HepG2 (cell line): ENCODE data around the gene FCN3. TPM values are rescaled to one million over a fixed set of nuclear protein-coding genes. Genes with fewer than 3 reads are reported as not detected.
A peak's percentile ranks its signal among the peaks of the same experiment; 100 is the strongest.

Experiments
- ATAC-seq: fragments of 200-7000 bp; cut with Tn5 transposase; 3 replicates; pipeline ENCODE4 v1.9.1; 2020; ENCODE audit warnings: mild to moderate bottlenecking, moderate library complexity
- BruUV-seq: library from RNA; stranded (reverse); fragments of 400-500 nt; replicated peaks from 2 replicates; lab custom pipeline; 2021; lab: Mats Ljungman, UMichigan
- CTCF ChIA-PET: fragments of 300-600 bp; formaldehyde crosslinking; extraction: SDS; loops from one replicate; lab custom pipeline; 2021; ENCODE audit warnings: low total read pairs, inconsistent platforms, low intra/inter-chr PET ratio; lab: Yijun Ruan, JAX
- POLR2A ChIA-PET: fragments of 350-600 bp; sonication (Branson Sonifier 250); formaldehyde crosslinking; loops from one replicate; lab custom pipeline; 2020; ENCODE audit warnings: antibody characterized with exemption, inconsistent platforms; lab: Yijun Ruan, JAX
- DNase-seq: peaks from one replicate; pipeline ENCODE4 v3.0.0-alpha.2; 2015; ENCODE audit warnings: low spot score
- FAIRE-seq: peaks from 3 replicates; lab custom pipeline; 2011; peaks lifted over from hg19 to GRCh38; lab: Jason Lieb, UNC
- H2AFZ ChIP-seq: one replicate; pipeline ENCODE4 v1.6.1; 2011; ENCODE audit warnings: low read length, inconsistent platforms
- H3K27ac ChIP-seq: fragments of 300-600 bp; 3 replicates; pipeline ENCODE4 v1.8.0; 2011; ENCODE audit warnings: mixed run types, mild to moderate bottlenecking, mixed read lengths, low read length, inconsistent platforms; ENCODE audit not compliant: insufficient read depth; ENCODE audit errors: extremely low read length
- H3K27me3 ChIP-seq, 2 experiments: fragments of 200-600 bp in 1 of 2; 2 replicates in 1 of 2; 3 replicates in 1 of 2; pipeline versions ENCODE4 v1.6.0 to v1.8.0; 2011; ENCODE audit warnings: low read length in 2 of 2, mild to moderate bottlenecking in 2 of 2, moderate library complexity in 2 of 2, inconsistent platforms in 1 of 2; ENCODE audit not compliant: insufficient read depth in 2 of 2, control insufficient read depth in 1 of 2
- H3K36me3 ChIP-seq, 2 experiments: fragments of 200-600 bp in 1 of 2; replicated peaks in 1 of 2; 2 replicates in 1 of 2; 3 replicates in 1 of 2; pipeline versions ENCODE4 v1.5.1 to v1.8.0; 2011; ENCODE audit warnings: low read length in 2 of 2, inconsistent platforms in 1 of 2; ENCODE audit not compliant: insufficient read depth in 2 of 2, control insufficient read depth in 1 of 2
- H3K4me1 ChIP-seq: 2 replicates; pipeline ENCODE4 v1.5.1; 2012; ENCODE audit warnings: low read length, inconsistent platforms; ENCODE audit not compliant: insufficient read depth
- H3K4me2 ChIP-seq: 2 replicates; pipeline ENCODE4 v1.6.0; 2011; ENCODE audit warnings: low read depth, low read length, inconsistent platforms
- H3K4me3 ChIP-seq, 3 experiments: fragments of 200-600 bp in 1 of 3; sonication (generic), shearing (Covaris generic) in 1 of 3; replicated peaks in 1 of 3; 2 replicates each; pipeline ENCODE4 v1.5.1; 2011 to 2016; ENCODE audit warnings: low read length in 3 of 3, inconsistent platforms in 2 of 3, low read depth in 2 of 3, mild to moderate bottlenecking in 2 of 3, control low read depth in 1 of 3, mixed read lengths in 1 of 3; ENCODE audit not compliant: insufficient read depth in 1 of 3
- H3K79me2 ChIP-seq: one replicate; pipeline ENCODE4 v1.6.1; 2011; ENCODE audit warnings: low read length, inconsistent platforms; ENCODE audit not compliant: insufficient read depth
- H3K9ac ChIP-seq: 2 replicates; pipeline ENCODE4 v1.6.0; 2011; ENCODE audit warnings: mild to moderate bottlenecking, low read depth, low read length, inconsistent platforms; ENCODE audit not compliant: insufficient read depth
- H3K9me3 ChIP-seq: 2 replicates; pipeline ENCODE4 v1.5.1; 2012; ENCODE audit warnings: mild to moderate bottlenecking, low read length
- H4K20me1 ChIP-seq: 2 replicates; pipeline ENCODE4 v1.6.0; 2011; ENCODE audit warnings: inconsistent platforms, mild to moderate bottlenecking, low read length, moderate library complexity; ENCODE audit not compliant: insufficient read depth
- AKAP8 ChIP-seq: sonication (generic); formaldehyde crosslinking; IDR thresholded peaks from 2 replicates; pipeline ENCODE4 v1.5.1; 2020; ENCODE audit warnings: mild to moderate bottlenecking, missing genetic modification reagents
- BHLHE40 ChIP-seq: IDR thresholded peaks from 2 replicates; pipeline ENCODE4 v1.6.1; 2011; ENCODE audit warnings: low read length, improper control_type of control experiment
- ELF1 ChIP-seq: sonication (generic); formaldehyde crosslinking; IDR thresholded peaks from 2 replicates; pipeline ENCODE4 v1.4.0; 2020; ENCODE audit warnings: missing genetic modification reagents
- HDAC1 ChIP-seq: sonication (generic); formaldehyde crosslinking; IDR thresholded peaks from 2 replicates; pipeline ENCODE4 v1.5.1; 2020; ENCODE audit warnings: mild to moderate bottlenecking, missing genetic modification reagents
- KDM5A ChIP-seq: fragments of 200-600 bp; sonication (generic); IDR thresholded peaks from 2 replicates; pipeline ENCODE4 v1.7.0; 2018; ENCODE audit warnings: antibody characterized with exemption, mild to moderate bottlenecking, low read length, borderline replicate concordance
- MXD1 ChIP-seq: sonication (generic); formaldehyde crosslinking; IDR thresholded peaks from 2 replicates; pipeline ENCODE4 v1.4.0; 2020; ENCODE audit warnings: mild to moderate bottlenecking, missing genetic modification reagents
- NFKB2 ChIP-seq: sonication (generic); formaldehyde crosslinking; IDR thresholded peaks from 2 replicates; pipeline ENCODE4 v1.4.0; 2020; ENCODE audit warnings: missing genetic modification reagents, borderline replicate concordance
- NONO ChIP-seq, 2 experiments: fragments of 450-650 bp in 1 of 2; sonication (generic) in 1 of 2; formaldehyde crosslinking in 1 of 2; IDR thresholded peaks in 1 of 2; conservative IDR thresholded peaks in 1 of 2; 2 replicates each; pipeline versions ENCODE4 v1.6.1 to v1.8.0; 2017 to 2022; ENCODE audit warnings: mild to moderate bottlenecking in 1 of 2, missing genetic modification reagents in 1 of 2, moderate library complexity in 1 of 2
- PHF8 ChIP-seq: sonication (generic); formaldehyde crosslinking; IDR thresholded peaks from 2 replicates; pipeline ENCODE4 v1.5.0; 2020; ENCODE audit warnings: missing genetic modification reagents
- SOX13 ChIP-seq, 3 experiments: fragments of 450-650 bp in 1 of 3; sonication (generic) in 1 of 3; formaldehyde crosslinking in 1 of 3; IDR thresholded peaks in 2 of 3; conservative IDR thresholded peaks in 1 of 3; 2 replicates each; pipeline versions ENCODE4 v1.5.0 to v1.6.1; 2016 to 2020; ENCODE audit warnings: antibody characterized with exemption in 1 of 3, mild to moderate bottlenecking in 1 of 3, missing compliant biosample characterization in 1 of 3, missing genetic modification reagents in 1 of 3, moderate library complexity in 1 of 3
- STAG1 ChIP-seq: sonication (generic); formaldehyde crosslinking; IDR thresholded peaks from 2 replicates; pipeline ENCODE4 v1.4.0; 2020; ENCODE audit warnings: missing genetic modification reagents
- TIGD3 ChIP-seq: sonication (generic); formaldehyde crosslinking; IDR thresholded peaks from 2 replicates; pipeline ENCODE4 v1.5.1; 2020; ENCODE audit warnings: mild to moderate bottlenecking, missing genetic modification reagents, borderline replicate concordance
- ZFX ChIP-seq: sonication (generic); formaldehyde crosslinking; IDR thresholded peaks from 2 replicates; pipeline ENCODE4 v1.4.0; 2020; ENCODE audit warnings: mild to moderate bottlenecking, low read depth, missing genetic modification reagents, moderate library complexity
- ZKSCAN8 ChIP-seq: IDR thresholded peaks from 2 replicates; pipeline ENCODE4 v1.6.1; 2016; ENCODE audit warnings: borderline replicate concordance, missing genetic modification reagents, missing compliant biosample characterization
- ZNF207 ChIP-seq: fragments of 450-650 bp; IDR thresholded peaks from 2 replicates; pipeline ENCODE4 v1.6.1; 2016; ENCODE audit warnings: antibody characterized with exemption, borderline replicate concordance
- WGBS: methylation state at CpG from one replicate; pipeline ENCODE4 v1.1.6; 2017; ENCODE audit warnings: low lambda C conversion rate; 5-methylcytosine and 5-hydroxymethylcytosine counted together
- in situ Hi-C: cut with HindIII; loops from 2 replicates; pipeline ENCODE4 v1.10.0; 2017; ENCODE audit warnings: low pct_unique_long_range_greater_than_20kb; ENCODE audit not compliant: extremely low pct_ligation_motif_present
- intact Hi-C: fragments of 100-400 bp; cut with micrococcal nuclease; formaldehyde crosslinking; loops from one replicate; pipeline ENCODE4 v1.10.0; 2022; ENCODE audit not compliant: unreplicated experiment
- polyA plus RNA-seq, 8 experiments: library from polyadenylated mRNA; depleted of rRNA in 3 of 8; stranded (reverse) in 7 of 8; unstranded in 1 of 8; fragments of >200 nt; fragmentation: Illumina TruSeq in 4 of 8; extraction: Trizol in 4 of 8; gene quantifications; 2 replicates each; pipeline versions ENCODE4 v1.2.1 to v1.2.3, GENCODE V29; 2011 to 2016; ENCODE audit warnings: low read depth in 4 of 8, missing spikeins in 1 of 8, mixed read lengths in 1 of 8; ENCODE audit not compliant: insufficient read depth in 1 of 8
- total RNA-seq, 5 experiments: library from RNA; depleted of rRNA; stranded (reverse); fragments of >200 nt; fragmentation: Illumina TruSeq; extraction: Trizol; gene quantifications; 2 replicates each; pipeline ENCODE4 v1.2.3, GENCODE V29; 2016; ENCODE audit warnings: low read depth in 1 of 5

Gene FCN3
- total and polyA plus RNA-seq, 2 of the 13 experiments (the other 11 are each of a cell fraction or from before 2014, with no cell fraction given) = not detected

- WGBS = 98% methylated on average over 14 of the region's 15 CpGs
- no peak for TF ChIP-seq STAG1 (CRISPR knock-in tag)
- TF ChIP-seq, all 625 proteins: peak for 0
- ChIA-PET CTCF (no interaction called here), POLR2A (no interaction called here)
- intact Hi-C loops (no loop called here), in situ Hi-C loops (no loop called here)
- Histone ChIP-seq H3K9ac (no peak overlapping the region), H3K9me3 (no peaks in the 10 kb centered on the region), H3K27ac (no peak overlapping the region), H3K27me3 (peaks cover 0 to 6% of the 10 kb centered on the region in 2 experiments; a peak in 1 of 5 replicates), H3K4me2 (no peak overlapping the region), H3K36me3 (peaks cover 5 to 46% of the 10 kb centered on the region in 2 experiments; a peak in 4 of 5 replicates), H3K4me1 (peaks cover 26% of the 10 kb centered on the region), H3K79me2 (peaks cover 35% of the 10 kb centered on the region), H3K4me3 (no peak overlapping the region), H4K20me1 (no peaks in the 10 kb centered on the region), H2AFZ (no peak overlapping the region)
- no TSS peak for BruUV-seq
- DNase-seq (no peak), FAIRE-seq (no peak), ATAC-seq (no peak)
These were observed 49.3 kb downstream of the FCN3 start for GRCh38 chr1:27325286-27325685.

GRCh38 chr1:27322569-27323240 is 51.9 kb downstream of the FCN3 start:
- BruUV-seq = TSS peak; percentile 68
- no peaks in the 10 kb centered on the region for H3K9me3 ChIP-seq
- H3K4me3 ChIP-seq = peak overlapping the region; percentile 95 to 99 (median 96)
- peak overlapping the region; percentile 96 for H3K9ac ChIP-seq
- H3K36me3 ChIP-seq = peaks cover 3 to 29% of the 10 kb centered on the region in 2 experiments; a peak in 4 of 5 replicates
- peak overlapping the region; percentile 86 for H3K27ac ChIP-seq
- ATAC-seq (peak; percentile 5; the same call in 2 of the 3 replicates), FAIRE-seq (no peak), DNase-seq (peak; percentile 25)
- no peaks in the 10 kb centered on the region for H4K20me1 ChIP-seq
- ChIA-PET CTCF (no interaction called here), POLR2A (interaction anchor here (0.9 to 1.4 kb wide), 2 partner anchors 10 to 19 kb away, joined by 3 to 12 read pairs; partner anchors contain the start of gene SYTL1)
- peak overlapping the region; percentile 78 for H3K4me2 ChIP-seq
- intact Hi-C loops (no loop called here), in situ Hi-C loops (no loop called here)
- WGBS = 6% methylated on average over 10 of the region's 10 CpGs
- H3K27me3 ChIP-seq = peaks cover 0 to 12% of the 10 kb centered on the region in 2 experiments; a peak in 1 of 5 replicates
- peaks cover 37% of the 10 kb centered on the region for H3K4me1 ChIP-seq
- H3K79me2 ChIP-seq = peaks cover 26% of the 10 kb centered on the region
- no peak overlapping the region for H2AFZ ChIP-seq
- TF ChIP-seq MXD1 (CRISPR knock-in tag) (no peak), PHF8 (CRISPR knock-in tag) (peak; percentile 32; the same call in 1 of the 2 replicates), ZKSCAN8 (CRISPR knock-in tag) (no peak), ZFX (CRISPR knock-in tag) (peak; percentile 67; the same call in 1 of the 2 replicates), SOX13 (IDR thresholded peaks at IDR 0.05) (no peak), SOX13 (CRISPR knock-in tag; conservative IDR thresholded peaks at IDR 0.05 in 1 of 2, IDR thresholded peaks at IDR 0.05 in 1 of 2) (no peak), ELF1 (no peak), TIGD3 (no peak), HDAC1 (CRISPR knock-in tag) (0 out of 2 replicates have a peak, but pooled peaks have one; percentile 14), KDM5A (peak; percentile 51; the same call in 1 of the 2 replicates), BHLHE40 (peak; percentile 74), NFKB2 (CRISPR knock-in tag) (0 out of 2 replicates have a peak, but pooled peaks have one; percentile 10), AKAP8 (CRISPR knock-in tag) (0 out of 2 replicates have a peak, but pooled peaks have one; percentile 11), NONO (IDR thresholded peaks at IDR 0.05) (no peak), NONO (CRISPR knock-in tag; conservative IDR thresholded peaks at IDR 0.05) (0 out of 2 replicates have a peak, but pooled peaks have one; percentile 1), ZNF207 (no peak)
